Measurements from ENCODE around the gene RIPK3. TPM values are rescaled to one million over a fixed set of nuclear protein-coding genes. Genes with fewer than 3 reads are reported as not detected.

RIPK3 gene
- total and polyA plus RNA-seq, 2 experiments from 2014 or later = 4.8 to 7.0 TPM

- Histone ChIP-seq H3K4me1 (ENCODE audit: insufficient read depth) (peaks cover 27% of the 10 kb centered on the region), H3K9me3 (ENCODE audit: low read depth) (no peaks in the 10 kb centered on the region), H3K4me2 (peak overlapping the region; percentile 90), H4K20me1 (ENCODE audit: insufficient read depth, poor library complexity, severe bottlenecking) (no peaks in the 10 kb centered on the region), H3K9me2 (replicated peaks; ENCODE audit: insufficient read depth) (no peaks in the 10 kb centered on the region), H3K4me3 (no peak overlapping the region), H3K27ac (no peak overlapping the region), H2AFZ (no peak overlapping the region), H3K36me3 (replicated peaks; ENCODE audit: insufficient read depth, low read depth) (no peaks in the 10 kb centered on the region), H3K27me3 (peaks cover 36% of the 10 kb centered on the region), H3K79me2 (no peaks in the 10 kb centered on the region)
- no peak for DNase-seq (ENCODE audit: low spot score)
- WGBS (ENCODE audit: low lambda C conversion rate, missing lambda C conversion rate) = 72% methylated on average over 26 of the region's 26 CpGs
- TF ChIP-seq CTCF (IDR thresholded peaks at IDR 0.05; ENCODE audit: poor library complexity) (no peak), EZH2 (IDR thresholded peaks at IDR 0.05; ENCODE audit: borderline replicate concordance) (no peak), EZH2phosphoT487 (IDR thresholded peaks at IDR 0.05; ENCODE audit: low read depth, severe bottlenecking, unreplicated experiment) (no peak)
Measured at GRCh38 chr14:24331731-24332267, 8.0 kb downstream of the RIPK3 start.

- Histone ChIP-seq H3K27ac (no peak overlapping the region), H3K4me1 (ENCODE audit: insufficient read depth) (peaks cover 27% of the 10 kb centered on the region)
- WGBS (ENCODE audit: low lambda C conversion rate, missing lambda C conversion rate) = 88% methylated on average over 10 of the region's 10 CpGs
Measured at GRCh38 chr14:24330973-24331674, 8.7 kb downstream of the RIPK3 start.

GRCh38 chr14:24329736-24330135 lies 10.1 kb downstream of the RIPK3 start:
- Histone ChIP-seq H3K27me3 (peaks cover 15% of the 10 kb centered on the region), H3K27ac (no peak overlapping the region), H2AFZ (no peak overlapping the region), H3K4me3 (no peak overlapping the region), H3K36me3 (replicated peaks; ENCODE audit: insufficient read depth, low read depth) (no peaks in the 10 kb centered on the region), H3K9me2 (replicated peaks; ENCODE audit: insufficient read depth) (no peaks in the 10 kb centered on the region), H3K79me2 (no peaks in the 10 kb centered on the region), H3K9me3 (ENCODE audit: low read depth) (no peaks in the 10 kb centered on the region), H3K4me1 (ENCODE audit: insufficient read depth) (peaks cover 24% of the 10 kb centered on the region), H4K20me1 (ENCODE audit: insufficient read depth, poor library complexity, severe bottlenecking) (no peaks in the 10 kb centered on the region), H3K4me2 (no peak overlapping the region)
- TF ChIP-seq CTCF (IDR thresholded peaks at IDR 0.05; ENCODE audit: poor library complexity) = no peak
- TF ChIP-seq EZH2 (IDR thresholded peaks at IDR 0.05; ENCODE audit: borderline replicate concordance) = no peak
- no peak for TF ChIP-seq EZH2phosphoT487 (IDR thresholded peaks at IDR 0.05; ENCODE audit: low read depth, severe bottlenecking, unreplicated experiment)
- DNase-seq (ENCODE audit: low spot score) = no peak
- WGBS (ENCODE audit: low lambda C conversion rate, missing lambda C conversion rate) = 87% methylated on average over 9 of the region's 9 CpGs

More at GRCh38 chr14:24330973-24331674, 8.7 kb downstream of the RIPK3 start:
- no peaks in the 10 kb centered on the region for H3K9me3 ChIP-seq (ENCODE audit: low read depth)
- DNase-seq (ENCODE audit: low spot score) = no peak
- no peak for TF ChIP-seq EZH2 (IDR thresholded peaks at IDR 0.05; ENCODE audit: borderline replicate concordance)
- no peak for TF ChIP-seq CTCF (IDR thresholded peaks at IDR 0.05; ENCODE audit: poor library complexity)
- TF ChIP-seq EZH2phosphoT487 (IDR thresholded peaks at IDR 0.05; ENCODE audit: low read depth, severe bottlenecking, unreplicated experiment) = no peak
- no peak overlapping the region for H2AFZ ChIP-seq
- H3K27me3 ChIP-seq = peaks cover 29% of the 10 kb centered on the region
- H3K36me3 ChIP-seq (replicated peaks; ENCODE audit: insufficient read depth, low read depth) = no peaks in the 10 kb centered on the region
- H4K20me1 ChIP-seq (ENCODE audit: insufficient read depth, poor library complexity, severe bottlenecking) = no peaks in the 10 kb centered on the region
- H3K9me2 ChIP-seq (replicated peaks; ENCODE audit: insufficient read depth) = no peaks in the 10 kb centered on the region
- H3K4me3 ChIP-seq = no peak overlapping the region
- H3K79me2 ChIP-seq = no peaks in the 10 kb centered on the region
- H3K4me2 ChIP-seq = no peak overlapping the region
